SU-DHL-6 (cell line): ENCODE measurements around the gene UBE2E2.

ENCODE experiments used
- CTCF ChIP-seq: fragments of 200-600 bp; sonication (generic); IDR thresholded peaks from one replicate; pipeline ENCODE4 v1.5.1; 2017; ENCODE audit warnings: antibody characterized with exemption, mild to moderate bottlenecking, low read length, moderate library complexity; ENCODE audit not compliant: insufficient read depth, poor library complexity, severe bottlenecking
- EZH2phosphoT487 ChIP-seq: fragments of 200-600 bp; sonication (generic), shearing (Covaris generic); conservative IDR thresholded peaks from 2 replicates; pipeline ENCODE4 v1.6.1; 2018; ENCODE audit warnings: mild to moderate bottlenecking, antibody characterized with exemption, low read length, moderate library complexity, mixed read lengths

- TF ChIP-seq EZH2phosphoT487, result no peak
- no peak for TF ChIP-seq CTCF
Observed at GRCh38 chr3:23479615-23480328, 276.6 kb downstream of the UBE2E2 start.
